ENCODE measurements around the gene CD59.
"Not testable (repeated sequence)": the region's sequence is repeated elsewhere in the genome, so short reads cannot be mapped to it uniquely, and the experiment has no call there.

CD59 gene

GRCh38 chr11:33692013-33692504 lies 44.2 kb downstream of the CD59 start:
- DNase-seq = peak; percentile 24

DNA sequence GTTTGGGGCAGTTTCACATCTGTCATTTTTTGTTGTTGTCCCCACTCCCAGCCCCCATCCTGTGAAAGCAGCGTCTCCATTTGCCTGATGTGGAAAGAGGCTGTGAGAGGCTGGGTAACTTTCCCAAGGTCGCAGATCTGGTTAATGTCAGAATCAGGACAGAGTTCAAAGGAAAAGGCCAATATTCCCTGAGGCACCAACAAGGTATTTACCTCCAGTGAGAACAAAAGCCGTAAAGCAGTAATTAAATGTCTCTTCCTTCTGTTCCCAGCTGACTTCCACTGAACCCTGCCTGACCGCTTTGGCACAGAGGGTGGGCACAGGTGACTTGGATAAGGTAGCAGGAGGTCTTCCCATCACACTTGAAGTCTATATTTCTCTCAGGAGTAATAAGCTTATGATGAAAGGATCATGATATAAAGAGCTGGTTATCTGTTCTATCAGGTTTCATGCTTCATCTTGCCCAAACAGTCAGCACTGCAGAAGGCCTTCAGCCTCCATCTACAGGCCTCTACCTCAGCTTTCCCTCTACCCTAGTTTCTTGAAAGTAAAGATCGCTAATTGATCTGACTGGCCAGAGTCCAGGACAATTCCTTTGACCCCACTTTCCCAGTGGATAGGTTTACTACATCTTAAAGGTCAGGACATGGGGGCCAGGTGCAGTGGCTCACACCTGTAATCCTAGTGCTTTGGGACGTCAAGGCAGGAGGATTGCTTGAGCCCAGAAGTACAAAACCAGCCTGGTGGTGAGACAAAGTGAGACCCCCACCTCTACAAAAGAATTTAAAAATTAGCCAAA lies 45.0 kb downstream of the CD59 start:
- DNase-seq = no peak

- no peak for DNase-seq
Measured at GRCh38 chr11:33690290-33691065, 45.7 kb downstream of the CD59 start.

GRCh38 chr11:33689501-33689900 lies 46.7 kb downstream of the CD59 start:
- DNase-seq = no peak

DNA sequence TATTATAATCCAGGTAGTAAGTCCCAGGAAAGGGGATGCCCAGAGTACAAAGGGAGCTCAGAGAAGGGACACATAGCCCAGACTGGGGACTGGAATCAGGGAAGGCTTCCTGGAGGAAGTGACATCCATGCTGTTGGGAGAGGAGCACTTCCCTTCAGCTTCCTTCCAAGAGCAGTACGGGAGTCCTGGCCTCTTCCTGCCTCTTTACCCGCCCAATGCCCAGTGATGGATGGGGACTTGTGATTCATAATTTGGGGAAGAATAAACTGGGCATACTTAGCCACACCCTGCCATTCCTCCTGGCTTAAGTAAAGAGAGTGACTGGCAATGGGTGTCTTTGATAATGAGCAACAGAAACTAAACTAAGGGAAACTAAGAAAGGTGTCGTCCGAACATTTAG lies 47.1 kb downstream of the CD59 start:
- DNase-seq = no peak

DNA sequence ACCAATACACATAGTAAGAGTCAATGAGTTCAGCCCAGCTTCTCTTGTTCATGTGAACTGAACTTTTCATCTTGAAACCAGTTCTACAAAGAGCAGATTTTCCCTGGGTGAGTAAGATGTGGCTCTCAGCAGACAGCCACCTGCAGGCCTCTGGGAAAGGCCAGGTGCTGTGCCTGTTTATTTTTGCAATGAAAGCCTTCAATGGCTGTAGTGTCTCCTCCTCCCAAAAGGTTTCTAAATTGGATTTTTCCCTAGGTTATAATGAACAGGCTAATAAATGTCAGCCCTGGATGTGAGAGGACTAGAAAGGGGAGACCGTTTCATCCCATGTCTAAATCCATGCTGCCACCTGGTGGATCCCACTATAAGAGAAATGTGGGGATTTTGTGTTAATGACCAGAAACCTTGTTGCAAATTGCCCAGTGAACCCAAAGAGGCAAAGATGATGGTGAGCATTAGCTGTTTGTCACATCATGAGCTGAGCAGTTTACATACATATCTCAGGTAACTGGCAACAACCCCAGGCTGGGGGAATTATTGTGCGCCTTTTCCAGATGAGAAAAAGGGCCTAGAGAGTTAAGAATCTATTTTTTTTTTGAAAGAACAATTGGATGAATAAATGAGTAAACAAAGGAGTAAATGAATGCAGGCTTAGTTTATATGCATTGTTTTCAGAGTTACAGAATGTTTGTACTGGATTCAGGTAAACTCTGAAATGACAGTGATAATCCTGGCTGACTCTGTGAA lies 48.3 kb downstream of the CD59 start:
- no peak for DNase-seq

DNA sequence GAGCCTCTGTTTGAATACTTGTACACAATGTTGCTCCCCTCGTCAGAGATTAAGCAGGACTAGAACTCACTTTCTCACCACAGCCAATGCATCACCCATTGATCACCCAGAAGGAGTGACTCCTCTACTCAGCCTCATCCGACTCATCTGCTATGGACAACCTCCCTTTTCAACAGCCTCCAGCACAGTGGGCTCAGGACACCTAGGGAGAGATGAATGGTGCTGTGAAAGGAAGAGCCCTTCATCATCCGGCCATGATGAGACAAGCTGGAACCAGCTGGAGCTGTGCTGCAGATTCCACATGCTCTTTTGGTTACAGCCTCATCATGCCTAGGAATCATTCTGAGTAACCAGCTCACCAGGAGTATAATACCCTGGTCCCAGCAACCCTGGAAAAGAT lies 51.1 kb downstream of the CD59 start:
- no peak for DNase-seq

DNA sequence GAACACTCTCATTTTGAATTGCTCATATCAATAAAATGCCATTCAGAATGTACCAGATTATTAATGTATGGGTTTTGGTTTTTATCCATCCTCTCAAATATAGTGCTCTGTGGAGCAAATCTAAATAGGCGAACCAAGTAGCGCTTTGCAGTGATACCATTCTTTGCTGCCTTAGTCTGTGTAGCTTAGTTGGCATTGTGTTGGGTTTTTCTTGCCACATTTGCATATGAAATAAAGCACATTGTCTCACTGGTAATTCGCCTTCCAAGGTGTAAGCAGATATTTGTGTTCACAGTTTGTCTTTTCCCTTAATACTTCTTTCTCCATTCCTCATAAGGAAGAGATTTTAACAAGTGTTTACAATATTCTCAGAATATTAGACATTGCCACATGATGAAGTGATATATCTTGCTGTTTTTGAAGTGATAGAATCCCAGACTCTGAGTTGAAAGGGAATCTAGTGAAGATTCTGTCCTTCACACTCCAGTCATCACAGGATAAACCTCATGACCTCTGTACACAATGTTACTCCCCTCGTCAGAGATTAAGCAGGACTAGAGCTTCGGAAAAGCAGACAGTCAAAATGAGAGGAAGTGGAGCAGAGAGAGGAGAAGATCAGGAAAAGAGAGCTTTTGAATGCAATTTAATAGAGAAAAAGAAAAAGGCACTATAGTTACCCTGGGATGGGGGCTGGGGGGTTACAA lies 52.1 kb downstream of the CD59 start:
- no peak for DNase-seq

DNA sequence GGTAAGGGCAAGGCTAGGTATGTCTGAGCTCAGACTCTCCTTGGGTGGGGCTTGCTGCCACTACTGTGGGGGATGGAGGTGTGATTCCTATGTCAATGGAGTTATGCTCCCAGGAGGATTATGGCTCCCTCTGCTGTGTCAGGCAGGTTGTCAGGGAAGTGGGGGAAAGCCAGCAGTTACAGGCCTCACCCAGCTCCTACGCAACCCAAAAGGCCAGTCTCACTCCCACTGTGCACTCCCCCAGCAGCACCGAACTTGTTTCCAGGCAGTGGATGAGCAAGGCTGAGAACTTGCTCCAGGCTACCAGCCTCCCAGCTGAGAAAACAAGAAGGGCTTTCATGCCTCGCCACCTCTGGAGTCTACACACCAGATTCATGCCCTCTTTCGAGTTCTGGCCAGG lies 53.8 kb downstream of the CD59 start:
- DNase-seq = no peak

DNA sequence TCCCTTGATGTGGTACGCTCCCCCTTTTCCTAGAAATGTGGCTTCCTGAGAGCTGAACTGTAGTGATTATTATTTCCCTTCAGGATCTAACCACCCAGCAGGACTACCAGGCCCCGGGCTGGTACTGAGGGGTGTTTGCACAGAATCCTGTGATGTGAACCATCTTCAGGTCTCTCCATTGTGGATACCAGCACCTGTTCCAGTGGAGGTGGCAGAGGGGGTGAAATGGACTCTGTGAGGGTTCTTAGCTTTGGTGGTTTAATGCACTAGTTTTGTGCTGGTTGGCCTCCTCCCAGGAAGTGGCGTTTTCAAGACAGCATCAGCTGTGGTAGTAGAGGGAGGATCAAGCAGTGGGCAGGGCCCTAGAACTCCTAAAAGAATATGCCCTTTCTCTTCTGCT lies 54.2 kb downstream of the CD59 start:
- no peak for DNase-seq

DNA sequence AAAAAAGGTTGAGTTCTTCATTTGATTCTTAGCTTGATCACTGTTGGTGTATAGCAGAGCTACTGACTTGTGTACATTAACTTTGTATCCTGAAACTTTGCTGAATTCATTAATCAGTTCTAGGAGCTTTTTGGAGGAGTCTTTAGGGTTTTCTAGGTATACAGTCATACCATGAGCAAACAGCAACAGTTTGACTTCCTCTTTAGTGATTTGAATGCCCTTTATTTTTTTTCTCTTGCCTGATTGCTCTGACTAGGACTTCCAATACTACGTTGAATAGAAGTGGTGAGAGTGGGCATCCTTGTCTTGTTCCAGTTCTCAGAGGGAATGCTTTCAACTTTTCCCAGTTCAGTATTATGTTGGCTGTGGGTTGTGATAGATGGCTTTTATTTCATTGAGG lies 57.6 kb downstream of the CD59 start:
- DNase-seq = not testable (repeated sequence)

DNA sequence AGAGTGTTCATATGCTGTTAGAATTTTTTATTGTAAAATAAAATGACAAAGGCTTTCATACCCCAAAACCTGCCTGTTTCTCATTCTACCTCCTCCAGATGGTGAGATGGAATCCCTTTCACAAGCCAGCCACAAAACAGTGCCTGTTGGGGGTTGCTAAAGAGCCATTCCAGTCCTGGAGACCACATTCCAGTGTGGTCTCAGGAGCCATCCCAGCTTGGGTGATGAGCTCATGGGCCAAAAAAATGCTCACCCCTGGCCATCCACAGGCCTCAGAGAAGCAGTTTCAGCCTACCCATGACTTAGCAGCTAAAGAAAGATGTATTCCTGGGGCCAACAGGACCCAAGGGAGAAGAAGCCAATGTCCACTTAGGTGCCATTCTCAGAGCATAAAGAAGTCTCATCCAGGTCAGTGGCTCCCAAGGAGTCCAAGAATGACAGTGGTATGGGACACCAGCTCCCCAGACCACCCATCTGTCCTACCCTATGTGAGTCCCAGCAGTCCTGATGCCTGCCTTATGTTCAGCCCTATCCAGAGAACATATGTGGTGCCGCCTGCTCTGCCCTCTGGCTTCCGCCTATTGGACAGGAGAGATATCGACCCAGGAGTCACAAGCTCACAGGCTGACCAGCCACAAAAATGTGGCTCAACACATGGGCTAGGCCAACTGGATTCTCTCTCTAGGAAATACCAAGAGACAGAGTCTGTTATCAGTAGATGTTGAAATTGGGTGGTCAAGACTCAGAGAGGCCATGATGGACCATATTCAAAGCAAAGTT lies 62.0 kb downstream of the CD59 start:
- DNase-seq = no peak

GRCh38 chr11:33672273-33672672 lies 64.0 kb downstream of the CD59 start:
- DNase-seq = no peak

GRCh38 chr11:33670250-33671011 lies 65.8 kb downstream of the CD59 start:
- DNase-seq = no peak

DNA sequence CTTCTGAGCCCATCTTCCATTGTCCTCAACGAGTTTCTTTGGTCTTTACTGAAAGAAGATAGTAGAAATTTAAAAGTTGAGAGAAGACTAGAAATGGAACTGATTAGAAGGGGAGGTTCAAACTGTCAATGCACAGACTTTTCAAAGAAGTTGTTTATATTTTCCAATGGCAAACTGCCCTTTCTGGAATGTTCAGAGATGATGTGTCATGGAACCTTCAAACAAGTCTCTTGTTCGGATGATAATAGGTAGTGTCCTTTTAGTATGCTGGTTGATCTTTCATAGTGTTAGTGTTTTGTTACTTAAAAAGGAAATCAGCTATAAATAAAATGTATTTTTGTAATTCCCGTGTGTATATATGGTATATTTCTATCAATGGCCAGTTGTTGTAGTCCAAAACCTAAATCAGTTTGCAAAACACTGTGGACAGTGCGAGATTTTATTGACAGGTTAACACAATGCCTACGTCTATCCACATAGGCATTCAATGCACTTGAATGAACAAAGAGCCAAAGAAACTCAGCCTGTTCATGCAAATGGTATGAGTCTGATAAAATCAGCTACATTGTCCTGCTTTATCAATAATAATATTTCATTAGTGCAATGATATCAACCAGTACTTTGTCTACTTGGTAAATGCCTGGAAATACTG lies 66.5 kb downstream of the CD59 start:
- no peak for DNase-seq

- DNase-seq = no peak
Measured at GRCh38 chr11:33668951-33669596, 67.1 kb downstream of the CD59 start.

- peak; percentile 4 for DNase-seq
Measured at GRCh38 chr11:33668468-33668825, 67.8 kb downstream of the CD59 start.

- no peak for DNase-seq
Measured at GRCh38 chr11:33667819-33668467, 68.3 kb downstream of the CD59 start.

GRCh38 chr11:33665350-33666106 lies 70.7 kb downstream of the CD59 start:
- DNase-seq = no peak

Data from DMS 273 treated with DMSO at 0.1 percent for 48 hours (cell line).